ENCODE data around the gene BCAS3. TPM values are rescaled to one million over a fixed set of nuclear protein-coding genes. Genes with fewer than 3 reads are reported as not detected.
"Not testable (repeated sequence)": the region's sequence is repeated elsewhere in the genome, so short reads cannot be mapped to it uniquely, and the experiment has no call there.

BCAS3 gene
- total RNA-seq, 1 experiment from 2014 or later = 31.0 TPM

GRCh38 chr17:61337290-61337689 is 659.6 kb downstream of the BCAS3 start:
- DNase-seq (ENCODE audit: low spot score) = no peak

GRCh38 chr17:61338000-61338798 is 660.5 kb downstream of the BCAS3 start:
- DNase-seq (ENCODE audit: low spot score) = peak; percentile 86

GRCh38 chr17:61338874-61339478 is 661.3 kb downstream of the BCAS3 start:
- no peak for DNase-seq (ENCODE audit: low spot score)

GRCh38 chr17:61340431-61341209 is 663.0 kb downstream of the BCAS3 start:
- no peak for DNase-seq (ENCODE audit: low spot score)

GRCh38 chr17:61343576-61343975 is 665.9 kb downstream of the BCAS3 start:
- DNase-seq (ENCODE audit: low spot score) = no peak

- no peak for DNase-seq (ENCODE audit: low spot score)
These were observed 667.4 kb downstream of the BCAS3 start for GRCh38 chr17:61345061-61345460.

GRCh38 chr17:61345825-61346666 is 668.4 kb downstream of the BCAS3 start:
- DNase-seq (ENCODE audit: low spot score) = no peak

GRCh38 chr17:61349350-61349749 is 671.7 kb downstream of the BCAS3 start:
- DNase-seq (ENCODE audit: low spot score) = no peak

- no peak for DNase-seq (ENCODE audit: low spot score)
These were observed 674.2 kb downstream of the BCAS3 start for GRCh38 chr17:61351745-61352407.

GRCh38 chr17:61352408-61352770 is 674.7 kb downstream of the BCAS3 start:
- DNase-seq (ENCODE audit: low spot score) = no peak

GRCh38 chr17:61352781-61353491 is 675.3 kb downstream of the BCAS3 start:
- DNase-seq (ENCODE audit: low spot score) = no peak

- DNase-seq (ENCODE audit: low spot score) = no peak
These were observed 676.0 kb downstream of the BCAS3 start for GRCh38 chr17:61353615-61354014.

GRCh38 chr17:61354895-61355874 is 677.5 kb downstream of the BCAS3 start:
- DNase-seq (ENCODE audit: low spot score) = no peak

- not testable (repeated sequence) for DNase-seq (ENCODE audit: low spot score)
These were observed 679.4 kb downstream of the BCAS3 start for GRCh38 chr17:61357061-61357460.

- DNase-seq (ENCODE audit: low spot score) = not testable (repeated sequence)
These were observed 681.9 kb downstream of the BCAS3 start for GRCh38 chr17:61359513-61359912.

- DNase-seq (ENCODE audit: low spot score) = no peak
These were observed 682.8 kb downstream of the BCAS3 start for GRCh38 chr17:61360318-61360943.

- peak; percentile 49 for DNase-seq (ENCODE audit: low spot score)
These were observed 683.4 kb downstream of the BCAS3 start for GRCh38 chr17:61361084-61361483.

- no peak for DNase-seq (ENCODE audit: low spot score)
These were observed 684.7 kb downstream of the BCAS3 start for GRCh38 chr17:61362396-61362795.

Data from A172 (cell line).